SK-N-SH treated with all-trans-retinoic acid at 6 μM for 48 hours (cell line): ENCODE data around the gene B3GAT3.

Experiments used
- ATAC-seq: fragments of 200-7000 bp; cut with Tn5 transposase; 3 replicates; pipeline ENCODE4 v1.9.1; 2020; ENCODE audit warnings: mild to moderate bottlenecking, moderate library complexity
- ARNTL ChIP-seq: fragments of 450-650 bp; formaldehyde crosslinking; IDR thresholded peaks from 2 replicates; pipeline ENCODE4 v1.5.0; 2020; ENCODE audit warnings: low read depth, mild to moderate bottlenecking, moderate library complexity, borderline replicate concordance
- BACH2 ChIP-seq: fragments of 250-450 bp; sonication (Bioruptor Pico); IDR thresholded peaks from 2 replicates; pipeline ENCODE4 v1.9.0; 2021; ENCODE audit warnings: mild to moderate bottlenecking, borderline replicate concordance
- CSDC2 ChIP-seq: fragments of 250-450 bp; sonication (Bioruptor Pico); IDR thresholded peaks from 2 replicates; pipeline ENCODE4 v1.5.0; 2020; ENCODE audit warnings: mild to moderate bottlenecking, moderate library complexity
- ESRRG ChIP-seq: fragments of 250-450 bp; sonication (Bioruptor Pico); IDR thresholded peaks from 2 replicates; pipeline ENCODE4 v1.6.1; 2021; ENCODE audit warnings: mild to moderate bottlenecking
- GLIS3 ChIP-seq: fragments of 250-450 bp; sonication (Bioruptor Pico); IDR thresholded peaks from 2 replicates; pipeline ENCODE4 v1.5.0; 2020; ENCODE audit warnings: mild to moderate bottlenecking, moderate library complexity
- ISL1 ChIP-seq: fragments of 250-450 bp; sonication (Bioruptor Pico); IDR thresholded peaks from 2 replicates; pipeline ENCODE4 v2.1.2; 2022; ENCODE audit warnings: mild to moderate bottlenecking, moderate library complexity
- PPARA ChIP-seq: fragments of 250-450 bp; sonication (Bioruptor Pico); IDR thresholded peaks from 2 replicates; pipeline ENCODE4 v1.5.0; 2020; ENCODE audit warnings: mild to moderate bottlenecking, borderline replicate concordance
- RARB ChIP-seq: fragments of 250-450 bp; sonication (Bioruptor Pico); IDR thresholded peaks from 2 replicates; pipeline ENCODE4 v1.8.0; 2021; ENCODE audit warnings: mild to moderate bottlenecking, moderate library complexity
- SNAI2 ChIP-seq: fragments of 250-450 bp; sonication (Bioruptor Pico); IDR thresholded peaks from 2 replicates; pipeline ENCODE4 v1.5.0; 2020; ENCODE audit warnings: mild to moderate bottlenecking, moderate library complexity
- TCF4 ChIP-seq: fragments of 250-450 bp; sonication (Bioruptor Pico); IDR thresholded peaks from 2 replicates; pipeline ENCODE4 v1.8.0; 2021; ENCODE audit warnings: mild to moderate bottlenecking, moderate library complexity, borderline replicate concordance
- TOX ChIP-seq: fragments of 250-450 bp; sonication (Bioruptor Pico); IDR thresholded peaks from 2 replicates; pipeline ENCODE4 v1.8.0; 2021; ENCODE audit warnings: mild to moderate bottlenecking, moderate library complexity, borderline replicate concordance
- ZFP3 ChIP-seq: fragments of 250-450 bp; sonication (Bioruptor Pico); IDR thresholded peaks from 2 replicates; pipeline ENCODE4 v1.5.0; 2020; ENCODE audit warnings: mild to moderate bottlenecking, moderate library complexity
- ZFP30 ChIP-seq: fragments of 450-650 bp; formaldehyde crosslinking; IDR thresholded peaks from 2 replicates; pipeline ENCODE4 v1.5.0; 2022; ENCODE audit warnings: mild to moderate bottlenecking, moderate library complexity
- ZNF565 ChIP-seq: fragments of 450-650 bp; formaldehyde crosslinking; conservative IDR thresholded peaks from 2 replicates; pipeline ENCODE4 v1.5.0; 2020; ENCODE audit warnings: low read depth, mild to moderate bottlenecking, moderate library complexity
- ZNF70 ChIP-seq: fragments of 450-650 bp; formaldehyde crosslinking; IDR thresholded peaks from 2 replicates; pipeline ENCODE4 v1.5.0; 2020; ENCODE audit warnings: mild to moderate bottlenecking, moderate library complexity
- ZNF8 ChIP-seq: fragments of 450-650 bp; formaldehyde crosslinking; IDR thresholded peaks from 2 replicates; pipeline ENCODE4 v1.5.0; 2020; ENCODE audit warnings: mild to moderate bottlenecking, moderate library complexity
- TF ChIP-seq, protein P1 (sequence below): fragments of 250-450 bp; sonication (Bioruptor Pico); IDR thresholded peaks from 2 replicates; pipeline ENCODE4 v1.5.1; 2020; ENCODE audit warnings: low read depth, mild to moderate bottlenecking, moderate library complexity
- TF ChIP-seq, protein P2 (sequence below): fragments of 250-450 bp; sonication (Bioruptor Pico); IDR thresholded peaks from 2 replicates; pipeline ENCODE4 v1.8.0; 2021; ENCODE audit warnings: low read depth, mild to moderate bottlenecking, moderate library complexity, borderline replicate concordance
- TF ChIP-seq, protein P3 (sequence below): fragments of 250-450 bp; sonication (Bioruptor Pico); IDR thresholded peaks from 2 replicates; pipeline ENCODE4 v1.5.0; 2020; ENCODE audit warnings: mild to moderate bottlenecking, moderate library complexity
- TF ChIP-seq, protein P4 (sequence below): fragments of 250-450 bp; sonication (Bioruptor Pico); IDR thresholded peaks from 2 replicates; pipeline ENCODE4 v1.8.0; 2020; ENCODE audit warnings: mild to moderate bottlenecking, moderate library complexity, borderline replicate concordance

B3GAT3 gene

GRCh38 chr11:62575837-62576236 is 45.9 kb downstream of the B3GAT3 start:
- no peak for ATAC-seq
- TF ChIP-seq ESRRG, result no peak
- no peak for TF ChIP-seq ZNF565 (CRISPR knock-in tag)
- TF ChIP-seq ARNTL (CRISPR knock-in tag), result no peak
- TF ChIP-seq, protein P1, sequence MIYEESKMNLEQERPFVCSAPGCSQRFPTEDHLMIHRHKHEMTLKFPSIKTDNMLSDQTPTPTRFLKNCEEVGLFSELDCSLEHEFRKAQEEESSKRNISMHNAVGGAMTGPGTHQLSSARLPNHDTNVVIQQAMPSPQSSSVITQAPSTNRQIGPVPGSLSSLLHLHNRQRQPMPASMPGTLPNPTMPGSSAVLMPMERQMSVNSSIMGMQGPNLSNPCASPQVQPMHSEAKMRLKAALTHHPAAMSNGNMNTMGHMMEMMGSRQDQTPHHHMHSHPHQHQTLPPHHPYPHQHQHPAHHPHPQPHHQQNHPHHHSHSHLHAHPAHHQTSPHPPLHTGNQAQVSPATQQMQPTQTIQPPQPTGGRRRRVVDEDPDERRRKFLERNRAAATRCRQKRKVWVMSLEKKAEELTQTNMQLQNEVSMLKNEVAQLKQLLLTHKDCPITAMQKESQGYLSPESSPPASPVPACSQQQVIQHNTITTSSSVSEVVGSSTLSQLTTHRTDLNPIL (CRISPR knock-in tag), result no peak
- TF ChIP-seq, protein P2, sequence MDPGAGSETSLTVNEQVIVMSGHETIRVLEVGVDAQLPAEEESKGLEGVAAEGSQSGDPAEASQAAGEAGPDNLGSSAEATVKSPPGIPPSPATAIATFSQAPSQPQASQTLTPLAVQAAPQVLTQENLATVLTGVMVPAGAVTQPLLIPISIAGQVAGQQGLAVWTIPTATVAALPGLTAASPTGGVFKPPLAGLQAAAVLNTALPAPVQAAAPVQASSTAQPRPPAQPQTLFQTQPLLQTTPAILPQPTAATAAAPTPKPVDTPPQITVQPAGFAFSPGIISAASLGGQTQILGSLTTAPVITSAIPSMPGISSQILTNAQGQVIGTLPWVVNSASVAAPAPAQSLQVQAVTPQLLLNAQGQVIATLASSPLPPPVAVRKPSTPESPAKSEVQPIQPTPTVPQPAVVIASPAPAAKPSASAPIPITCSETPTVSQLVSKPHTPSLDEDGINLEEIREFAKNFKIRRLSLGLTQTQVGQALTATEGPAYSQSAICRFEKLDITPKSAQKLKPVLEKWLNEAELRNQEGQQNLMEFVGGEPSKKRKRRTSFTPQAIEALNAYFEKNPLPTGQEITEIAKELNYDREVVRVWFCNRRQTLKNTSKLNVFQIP (CRISPR knock-in tag), result no peak
- no peak for TF ChIP-seq ZNF70 (CRISPR knock-in tag)
- no peak for TF ChIP-seq ISL1 (CRISPR knock-in tag)
- no peak for TF ChIP-seq ZNF8
- TF ChIP-seq BACH2, result no peak
- TF ChIP-seq, all 23 proteins: peak for 0

- no peak for ATAC-seq
These were observed 46.6 kb downstream of the B3GAT3 start for GRCh38 chr11:62575156-62575555.

GRCh38 chr11:62574363-62575071 is 47.3 kb downstream of the B3GAT3 start:
- ATAC-seq, result peak; percentile 37
- no peak for TF ChIP-seq SNAI2 (CRISPR knock-in tag)
- TF ChIP-seq, protein P2 (CRISPR knock-in tag), result no peak

More at GRCh38 chr11:62575156-62575555, 46.6 kb downstream of the B3GAT3 start:
- TF ChIP-seq ZNF565 (CRISPR knock-in tag) (no peak), ZFP3 (CRISPR knock-in tag) (no peak), SNAI2 (CRISPR knock-in tag) (no peak), ARNTL (CRISPR knock-in tag) (no peak), TOX (no peak), ZNF70 (CRISPR knock-in tag) (no peak), PPARA (no peak)
- TF ChIP-seq, all 23 proteins: peak for 0

GRCh38 chr11:62573592-62574362 is 48.0 kb downstream of the B3GAT3 start, which contains the start of gene EEF1G:
TSS of gene EEF1G (minus strand) at chr11:62573891. CDS start at chr11:62573842, 49 bp downstream.
- no peak for TF ChIP-seq TOX
- TF ChIP-seq, protein P3, sequence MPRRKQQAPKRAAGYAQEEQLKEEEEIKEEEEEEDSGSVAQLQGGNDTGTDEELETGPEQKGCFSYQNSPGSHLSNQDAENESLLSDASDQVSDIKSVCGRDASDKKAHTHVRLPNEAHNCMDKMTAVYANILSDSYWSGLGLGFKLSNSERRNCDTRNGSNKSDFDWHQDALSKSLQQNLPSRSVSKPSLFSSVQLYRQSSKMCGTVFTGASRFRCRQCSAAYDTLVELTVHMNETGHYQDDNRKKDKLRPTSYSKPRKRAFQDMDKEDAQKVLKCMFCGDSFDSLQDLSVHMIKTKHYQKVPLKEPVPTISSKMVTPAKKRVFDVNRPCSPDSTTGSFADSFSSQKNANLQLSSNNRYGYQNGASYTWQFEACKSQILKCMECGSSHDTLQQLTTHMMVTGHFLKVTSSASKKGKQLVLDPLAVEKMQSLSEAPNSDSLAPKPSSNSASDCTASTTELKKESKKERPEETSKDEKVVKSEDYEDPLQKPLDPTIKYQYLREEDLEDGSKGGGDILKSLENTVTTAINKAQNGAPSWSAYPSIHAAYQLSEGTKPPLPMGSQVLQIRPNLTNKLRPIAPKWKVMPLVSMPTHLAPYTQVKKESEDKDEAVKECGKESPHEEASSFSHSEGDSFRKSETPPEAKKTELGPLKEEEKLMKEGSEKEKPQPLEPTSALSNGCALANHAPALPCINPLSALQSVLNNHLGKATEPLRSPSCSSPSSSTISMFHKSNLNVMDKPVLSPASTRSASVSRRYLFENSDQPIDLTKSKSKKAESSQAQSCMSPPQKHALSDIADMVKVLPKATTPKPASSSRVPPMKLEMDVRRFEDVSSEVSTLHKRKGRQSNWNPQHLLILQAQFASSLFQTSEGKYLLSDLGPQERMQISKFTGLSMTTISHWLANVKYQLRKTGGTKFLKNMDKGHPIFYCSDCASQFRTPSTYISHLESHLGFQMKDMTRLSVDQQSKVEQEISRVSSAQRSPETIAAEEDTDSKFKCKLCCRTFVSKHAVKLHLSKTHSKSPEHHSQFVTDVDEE (CRISPR knock-in tag), result no peak
- TF ChIP-seq ZNF565 (CRISPR knock-in tag), result no peak
- ATAC-seq, result peak; percentile 94

GRCh38 chr11:62573006-62573591 is 48.7 kb downstream of the B3GAT3 start:
- TF ChIP-seq ZFP3 (CRISPR knock-in tag) (no peak), GLIS3 (CRISPR knock-in tag) (no peak), SNAI2 (CRISPR knock-in tag) (no peak), CSDC2 (no peak), ZFP30 (CRISPR knock-in tag) (no peak), TCF4 (CRISPR knock-in tag) (no peak), BACH2 (no peak), ZNF8 (no peak), ISL1 (CRISPR knock-in tag) (no peak), ARNTL (CRISPR knock-in tag) (no peak), ZNF70 (CRISPR knock-in tag) (no peak), ZNF565 (CRISPR knock-in tag) (no peak), RARB (CRISPR knock-in tag) (no peak)
- TF ChIP-seq, protein P2 (CRISPR knock-in tag), result no peak
- TF ChIP-seq, protein P4, sequence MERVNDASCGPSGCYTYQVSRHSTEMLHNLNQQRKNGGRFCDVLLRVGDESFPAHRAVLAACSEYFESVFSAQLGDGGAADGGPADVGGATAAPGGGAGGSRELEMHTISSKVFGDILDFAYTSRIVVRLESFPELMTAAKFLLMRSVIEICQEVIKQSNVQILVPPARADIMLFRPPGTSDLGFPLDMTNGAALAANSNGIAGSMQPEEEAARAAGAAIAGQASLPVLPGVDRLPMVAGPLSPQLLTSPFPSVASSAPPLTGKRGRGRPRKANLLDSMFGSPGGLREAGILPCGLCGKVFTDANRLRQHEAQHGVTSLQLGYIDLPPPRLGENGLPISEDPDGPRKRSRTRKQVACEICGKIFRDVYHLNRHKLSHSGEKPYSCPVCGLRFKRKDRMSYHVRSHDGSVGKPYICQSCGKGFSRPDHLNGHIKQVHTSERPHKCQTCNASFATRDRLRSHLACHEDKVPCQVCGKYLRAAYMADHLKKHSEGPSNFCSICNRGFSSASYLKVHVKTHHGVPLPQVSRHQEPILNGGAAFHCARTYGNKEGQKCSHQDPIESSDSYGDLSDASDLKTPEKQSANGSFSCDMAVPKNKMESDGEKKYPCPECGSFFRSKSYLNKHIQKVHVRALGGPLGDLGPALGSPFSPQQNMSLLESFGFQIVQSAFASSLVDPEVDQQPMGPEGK (CRISPR knock-in tag), result no peak
- ATAC-seq, result peak; percentile 46
